K562 (cell line): Measurements from ENCODE around the gene DNAJC9. TPM values are rescaled to one million over a fixed set of nuclear protein-coding genes. Genes with fewer than 3 reads are reported as not detected.

Source experiments
- CBX1 ChIP-seq: sonication (generic); IDR thresholded peaks from 2 replicates; pipeline ENCODE4 v1.6.1; 2016; ENCODE audit warnings: antibody characterized with exemption, low read depth, mild to moderate bottlenecking
- E2F4 ChIP-seq: sonication (generic); formaldehyde crosslinking; IDR thresholded peaks from 2 replicates; pipeline ENCODE4 v1.8.0; 2022; ENCODE audit warnings: mild to moderate bottlenecking, low read depth, missing genetic modification reagents
- GABPB2 ChIP-seq: fragments of 250-450 bp; sonication (Bioruptor Pico); conservative IDR thresholded peaks from 2 replicates; pipeline ENCODE4 v1.5.1; 2021; ENCODE audit warnings: mild to moderate bottlenecking
- IFI16 ChIP-seq: fragments of 250-450 bp; sonication (Bioruptor Pico); IDR thresholded peaks from 2 replicates; pipeline ENCODE4 v2.1.2; 2022; ENCODE audit warnings: mild to moderate bottlenecking, inconsistent platforms
- NCOA6 ChIP-seq: fragments of 450-650 bp; IDR thresholded peaks from 2 replicates; pipeline ENCODE4 v1.6.1; 2017; ENCODE audit warnings: mild to moderate bottlenecking
- NCOR1 ChIP-seq: fragments of 450-650 bp; IDR thresholded peaks from 2 replicates; pipeline ENCODE4 v1.6.1; 2016; ENCODE audit warnings: mild to moderate bottlenecking, moderate library complexity
- NFRKB ChIP-seq: fragments of 450-650 bp; IDR thresholded peaks from 2 replicates; pipeline ENCODE4 v1.6.1; 2016; ENCODE audit warnings: low read depth
- NUFIP1 ChIP-seq: fragments of 450-650 bp; IDR thresholded peaks from 2 replicates; pipeline ENCODE4 v1.6.1; 2018; ENCODE audit not compliant: partially characterized antibody
- PRMT5 ChIP-seq: sonication (generic); formaldehyde crosslinking; IDR thresholded peaks from 2 replicates; pipeline ENCODE4 v1.5.0; 2020; ENCODE audit warnings: missing genetic modification reagents
- ZNF764 ChIP-seq: fragments of 250-450 bp; sonication (Bioruptor Pico); IDR thresholded peaks from 2 replicates; pipeline ENCODE4 v1.4.0; 2020; ENCODE audit warnings: low read depth, mild to moderate bottlenecking, moderate library complexity
- polyA plus RNA-seq, 8 experiments: library from polyadenylated mRNA; depleted of rRNA in 4 of 8; stranded (reverse) in 5 of 8; unstranded in 3 of 8; fragments of >200 nt; fragmentation: Nextera tagmentation in 2 of 8; fragmentation: Illumina TruSeq in 1 of 8; extraction: Ambion mirVana in 2 of 8; extraction: Trizol in 1 of 8; gene quantifications; 2 replicates each; pipeline versions ENCODE4 v1.2.1 to v1.2.3, GENCODE V29; 2011 to 2014; ENCODE audit warnings: inconsistent platforms in 1 of 8, missing spikeins in 1 of 8
- total RNA-seq, 7 experiments: library from RNA; depleted of rRNA in 6 of 7; stranded (reverse); fragments of >200 nt in 6 of 7; fragmentation: Illumina TruSeq in 2 of 7; extraction: Trizol in 2 of 7; gene quantifications; 2 replicates each; pipeline versions ENCODE4 v1.2.1 to v1.2.3, GENCODE V29; 2011 to 2021; ENCODE audit warnings: low replicate concordance in 1 of 7
- TF ChIP-seq, protein P1 (sequence below): sonication (generic); formaldehyde crosslinking; IDR thresholded peaks from 2 replicates; pipeline ENCODE4 v1.8.0; 2022; ENCODE audit warnings: missing genetic modification reagents, mild to moderate bottlenecking, borderline replicate concordance

The DNAJC9 gene
- total and polyA plus RNA-seq, 9 of the 15 experiments (the other 6 are each of a cell fraction or from before 2014, with no cell fraction given), result 66.7 to 133 (median 102) TPM

DNA sequence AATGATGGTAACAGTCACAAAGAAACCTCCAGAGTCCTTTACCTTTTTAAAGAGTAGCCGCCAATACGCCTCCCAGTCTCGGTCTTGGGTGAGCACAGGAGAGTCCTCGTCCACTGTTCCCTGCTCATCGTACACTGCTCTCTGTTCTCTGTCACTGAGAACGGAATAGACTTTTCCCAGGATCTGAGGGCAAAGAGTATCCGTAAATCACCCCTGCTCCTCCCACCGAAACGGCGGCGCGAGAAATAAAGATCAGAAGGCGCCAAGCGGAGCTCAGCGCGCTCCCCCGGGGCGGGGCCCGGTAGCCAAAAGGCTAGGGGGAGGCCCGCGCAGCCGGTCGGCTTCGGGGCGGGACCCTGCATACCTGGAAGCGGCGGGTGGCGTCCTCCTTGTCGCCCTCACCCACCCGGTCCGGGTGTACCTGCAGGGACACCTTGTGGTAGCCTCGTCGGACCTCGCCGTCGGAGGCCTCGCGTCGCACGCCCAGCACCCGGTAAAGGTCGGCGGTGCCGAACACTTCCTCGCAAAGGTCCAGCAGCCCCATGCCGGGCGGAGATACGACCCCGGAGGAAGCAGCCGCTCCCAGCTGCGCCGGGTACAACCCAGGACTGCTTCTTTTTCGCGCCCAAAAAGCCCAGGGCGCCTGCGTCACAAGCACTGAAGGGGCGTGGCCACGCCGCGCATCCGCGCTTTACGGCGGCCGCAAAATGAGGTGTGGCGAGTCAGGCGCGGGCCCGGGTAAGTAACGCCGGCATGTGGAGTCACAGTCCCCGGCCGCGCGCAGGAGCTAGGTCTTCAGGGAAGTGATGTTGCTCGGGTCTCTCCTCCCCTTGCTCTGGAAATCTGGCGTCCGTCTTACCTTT, at the start of gene DNAJC9 (continued):
- TF ChIP-seq, protein P1, sequence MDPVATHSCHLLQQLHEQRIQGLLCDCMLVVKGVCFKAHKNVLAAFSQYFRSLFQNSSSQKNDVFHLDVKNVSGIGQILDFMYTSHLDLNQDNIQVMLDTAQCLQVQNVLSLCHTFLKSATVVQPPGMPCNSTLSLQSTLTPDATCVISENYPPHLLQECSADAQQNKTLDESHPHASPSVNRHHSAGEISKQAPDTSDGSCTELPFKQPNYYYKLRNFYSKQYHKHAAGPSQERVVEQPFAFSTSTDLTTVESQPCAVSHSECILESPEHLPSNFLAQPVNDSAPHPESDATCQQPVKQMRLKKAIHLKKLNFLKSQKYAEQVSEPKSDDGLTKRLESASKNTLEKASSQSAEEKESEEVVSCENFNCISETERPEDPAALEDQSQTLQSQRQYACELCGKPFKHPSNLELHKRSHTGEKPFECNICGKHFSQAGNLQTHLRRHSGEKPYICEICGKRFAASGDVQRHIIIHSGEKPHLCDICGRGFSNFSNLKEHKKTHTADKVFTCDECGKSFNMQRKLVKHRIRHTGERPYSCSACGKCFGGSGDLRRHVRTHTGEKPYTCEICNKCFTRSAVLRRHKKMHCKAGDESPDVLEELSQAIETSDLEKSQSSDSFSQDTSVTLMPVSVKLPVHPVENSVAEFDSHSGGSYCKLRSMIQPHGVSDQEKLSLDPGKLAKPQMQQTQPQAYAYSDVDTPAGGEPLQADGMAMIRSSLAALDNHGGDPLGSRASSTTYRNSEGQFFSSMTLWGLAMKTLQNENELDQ (CRISPR knock-in tag), result peak; percentile 90; the same call in 1 of the 2 replicates
- no peak; the same call in 1 of the 2 replicates for TF ChIP-seq ZNF764 (CRISPR knock-in tag)
- peak; percentile 96 for TF ChIP-seq CBX1
- TF ChIP-seq GABPB2 (CRISPR knock-in tag), result peak; percentile 62; the same call in 1 of the 2 replicates
- TF ChIP-seq NUFIP1, result no peak
- peak; percentile 88; the same call in 1 of the 2 replicates for TF ChIP-seq E2F4 (CRISPR knock-in tag)
- 0 out of 2 replicates have a peak, but pooled peaks have one; percentile 59 for TF ChIP-seq PRMT5
- TF ChIP-seq IFI16 (CRISPR knock-in tag), result no peak
- 0 out of 2 replicates have a peak, but pooled peaks have one; percentile 60 for TF ChIP-seq NFRKB
- TF ChIP-seq NCOR1, result peak; percentile 61
- no peak for TF ChIP-seq NCOA6
